HCT116 (cell line): ENCODE results near the gene CDK5RAP2. TPM values are rescaled to one million over a fixed set of nuclear protein-coding genes. Genes with fewer than 3 reads are reported as not detected.

Experiments
- ATAC-seq: fragments of 200-7000 bp; cut with Tn5 transposase; 2 replicates; pipeline ENCODE4 v1.9.1; 2020; ENCODE audit warnings: mild to moderate bottlenecking, moderate library complexity
- BruUV-seq: library from RNA; stranded (reverse); fragments of 400-500 nt; replicated peaks from 2 replicates; lab custom pipeline; 2021; lab: Mats Ljungman, UMichigan
- CTCF ChIA-PET: fragments of 300-600 bp; sonication (Branson Sonifier 250); formaldehyde crosslinking; loops from one replicate; lab custom pipeline; 2021; ENCODE audit warnings: antibody characterized with exemption; lab: Charles Lee
- POLR2A ChIA-PET: fragments of 300-600, 350-600 bp; sonication (Branson Sonifier 250); formaldehyde crosslinking; loops from one replicate; lab custom pipeline; 2021; ENCODE audit warnings: antibody characterized with exemption; lab: Charles Lee
- RAD21 ChIA-PET, 2 experiments: fragments of 300-600 bp; sonication (Branson Sonifier 250); formaldehyde crosslinking; loops; one replicate each; lab custom pipeline; 2023; ENCODE audit warnings: low total read pairs in 2 of 2; ENCODE audit not compliant: uncharacterized antibody in 2 of 2, unreplicated experiment in 2 of 2, low non-redundant PET in 1 of 2; lab: Charles Lee
- DNase-seq: peaks from one replicate; pipeline ENCODE4 v3.0.0-alpha.2; 2010; ENCODE audit warnings: low read depth, low spot score
- H2AFZ ChIP-seq: fragments of 200-600 bp; shearing (Covaris generic), sonication (generic); 2 replicates; pipeline ENCODE4 v1.6.1; 2017; ENCODE audit warnings: low read depth, mixed run types, mixed read lengths, antibody characterized with exemption, low read length; ENCODE audit not compliant: poor library complexity, severe bottlenecking
- H3K27ac ChIP-seq: 2 replicates; pipeline ENCODE4 v1.5.1; 2012; ENCODE audit warnings: low read depth, low read length
- H3K27me3 ChIP-seq: fragments of 200-600 bp; sonication (generic); 2 replicates; pipeline ENCODE4 v1.6.1; 2016; ENCODE audit warnings: mixed run types, low read length, mixed read lengths; ENCODE audit not compliant: insufficient read depth
- H3K36me3 ChIP-seq, 2 experiments: fragments of 200-500 bp in 1 of 2; fragments of 200-600 bp in 1 of 2; sonication (Bioruptor generic) in 1 of 2; sonication (generic) in 1 of 2; 2 replicates each; pipeline versions ENCODE4 v1.5.1 to v1.6.1; 2014 to 2016; ENCODE audit warnings: low read length in 2 of 2, inconsistent platforms in 1 of 2, mixed read lengths in 1 of 2, mixed run types in 1 of 2; ENCODE audit not compliant: insufficient read depth in 2 of 2, control insufficient read depth in 1 of 2
- H3K4me1 ChIP-seq, 2 experiments: fragments of 200-600 bp in 1 of 2; sonication (generic) in 1 of 2; 2 replicates each; pipeline versions ENCODE4 v1.5.1 to v1.6.1; 2012 to 2017; ENCODE audit warnings: low read length in 2 of 2, inconsistent platforms in 1 of 2, mild to moderate bottlenecking in 1 of 2, mixed read lengths in 1 of 2, mixed run types in 1 of 2, moderate library complexity in 1 of 2; ENCODE audit not compliant: insufficient read depth in 2 of 2, control insufficient read depth in 1 of 2
- H3K4me2 ChIP-seq: fragments of 200-600 bp; sonication (generic); 2 replicates; pipeline ENCODE4 v1.6.1; 2017; ENCODE audit warnings: mixed run types, low read length, mixed read lengths
- H3K4me3 ChIP-seq, 2 experiments: fragments of 200-600 bp in 1 of 2; sonication (generic) in 1 of 2; replicated peaks in 1 of 2; 2 replicates each; pipeline ENCODE4 v1.5.1; 2011 to 2016; ENCODE audit warnings: low read length in 2 of 2, control low read depth in 1 of 2, low read depth in 1 of 2, mild to moderate bottlenecking in 1 of 2, mixed read lengths in 1 of 2, mixed run types in 1 of 2
- H3K79me2 ChIP-seq: fragments of 200-600 bp; sonication (generic); 2 replicates; pipeline ENCODE4 v1.6.1; 2017; ENCODE audit warnings: mild to moderate bottlenecking, mixed run types, low read length, moderate library complexity, mixed read lengths; ENCODE audit not compliant: insufficient read depth
- H3K9ac ChIP-seq: fragments of 200-600 bp; sonication (generic); 2 replicates; pipeline ENCODE4 v1.6.1; 2016; ENCODE audit warnings: low read length, mixed read lengths
- H3K9me2 ChIP-seq: fragments of 200-600 bp; sonication (generic), shearing (Covaris generic); 2 replicates; pipeline ENCODE4 v1.6.1; 2017; ENCODE audit warnings: mixed run types, mild to moderate bottlenecking, moderate library complexity; ENCODE audit not compliant: insufficient read depth
- H3K9me3 ChIP-seq, 2 experiments: fragments of 200-500 bp in 1 of 2; fragments of 200-600 bp in 1 of 2; sonication (Bioruptor generic) in 1 of 2; sonication (generic) in 1 of 2; 2 replicates each; pipeline ENCODE4 v1.6.1; 2014 to 2017; ENCODE audit warnings: low read length in 2 of 2, mixed read lengths in 2 of 2, inconsistent platforms in 1 of 2, low read depth in 1 of 2, mild to moderate bottlenecking in 1 of 2, mixed run types in 1 of 2, moderate library complexity in 1 of 2; ENCODE audit not compliant: control insufficient read depth in 1 of 2, insufficient read depth in 1 of 2
- H4K20me1 ChIP-seq: fragments of 200-600 bp; sonication (generic), shearing (Covaris generic); 2 replicates; pipeline ENCODE4 v1.6.1; 2017; ENCODE audit warnings: mixed run types, mild to moderate bottlenecking, moderate library complexity; ENCODE audit not compliant: insufficient read depth
- ATF3 ChIP-seq: IDR thresholded peaks from 2 replicates; pipeline ENCODE4 v1.6.1; 2012
- CEBPB ChIP-seq: IDR thresholded peaks from 2 replicates; pipeline ENCODE4 v1.6.1; 2012; ENCODE audit warnings: low read depth
- CTCF ChIP-seq, 3 experiments: fragments of 200-600 bp in 1 of 3; sonication (generic) in 1 of 3; IDR thresholded peaks in 2 of 3; conservative IDR thresholded peaks in 1 of 3; 2 replicates each; pipeline ENCODE4 v1.5.1; 2012 to 2017; ENCODE audit warnings: low read depth in 2 of 3, low read length in 2 of 3, antibody characterized with exemption in 1 of 3, borderline replicate concordance in 1 of 3, control low read depth in 1 of 3, mild to moderate bottlenecking in 1 of 3, mixed read lengths in 1 of 3, mixed run types in 1 of 3, moderate library complexity in 1 of 3; ENCODE audit not compliant: insufficient read depth in 1 of 3
- EGR1 ChIP-seq: IDR thresholded peaks from 2 replicates; pipeline ENCODE4 v1.6.1; 2012; ENCODE audit warnings: low read depth
- EZH2 ChIP-seq: fragments of 200-600 bp; sonication (generic); IDR thresholded peaks from 2 replicates; pipeline ENCODE4 v1.6.1; 2017; ENCODE audit warnings: antibody characterized with exemption, mixed run types
- EZH2phosphoT487 ChIP-seq: fragments of 200-600 bp; IDR thresholded peaks from 2 replicates; pipeline ENCODE4 v1.6.1; 2018; ENCODE audit warnings: antibody characterized with exemption, borderline replicate concordance
- FOSL1 ChIP-seq: IDR thresholded peaks from 2 replicates; pipeline ENCODE4 v1.6.1; 2012; ENCODE audit warnings: low read depth
- JUND ChIP-seq: IDR thresholded peaks from 2 replicates; pipeline ENCODE4 v1.6.1; 2012
- POLR2A ChIP-seq: IDR thresholded peaks from 2 replicates; pipeline ENCODE4 v1.7.0; 2011; ENCODE audit warnings: borderline replicate concordance; ENCODE audit not compliant: insufficient read depth, insufficient read length; ENCODE audit errors: extremely low read depth
- RAD21 ChIP-seq: IDR thresholded peaks from 2 replicates; pipeline ENCODE4 v1.6.1; 2012; ENCODE audit warnings: low read depth, mild to moderate bottlenecking
- TCF7L2 ChIP-seq: IDR thresholded peaks from 2 replicates; pipeline ENCODE4 v1.7.0; 2011; ENCODE audit warnings: borderline replicate concordance, inconsistent platforms; ENCODE audit not compliant: insufficient read depth, insufficient read length; ENCODE audit errors: extremely low read depth
- YY1 ChIP-seq: IDR thresholded peaks from 2 replicates; pipeline ENCODE4 v1.6.1; 2011; ENCODE audit warnings: low read length, low read depth, moderate library complexity, mild to moderate bottlenecking; ENCODE audit not compliant: insufficient replicate concordance; ENCODE audit errors: extremely low read depth
- ZBTB33 ChIP-seq: IDR thresholded peaks from 2 replicates; pipeline ENCODE4 v1.6.1; 2011; ENCODE audit warnings: mild to moderate bottlenecking, low read length, moderate library complexity; ENCODE audit not compliant: insufficient replicate concordance; ENCODE audit errors: extremely low read depth
- ZFX ChIP-seq: fragments of 450-650 bp; IDR thresholded peaks from 2 replicates; pipeline ENCODE4 v1.6.1; 2017
- intact Hi-C: fragments of 100-400 bp; cut with micrococcal nuclease; formaldehyde crosslinking; loops from 2 replicates; pipeline ENCODE4 v1.10.0; 2022
- total RNA-seq: library from RNA; stranded (reverse); gene quantifications from one replicate; pipeline ENCODE4 v1.2.1, GENCODE V29; 2021; ENCODE audit not compliant: unreplicated experiment

Gene CDK5RAP2
- total RNA-seq, 1 experiment from 2014 or later: 56.2 TPM

- TF ChIP-seq ZBTB33: no peak
- no peak for TF ChIP-seq ZFX
Measured at GRCh38 chr9:120611690-120612068, 31.7 kb upstream of the CDK5RAP2 start (continued).

GRCh38 chr9:120610975-120611689 is 31.2 kb upstream of the CDK5RAP2 start:
- no peaks in the 10 kb centered on the region for H3K79me2 ChIP-seq
- no peak overlapping the region for H3K27ac ChIP-seq
- H3K27me3 ChIP-seq: no peaks in the 10 kb centered on the region
- ATAC-seq (peak; percentile 80), DNase-seq (no peak)
- H2AFZ ChIP-seq: no peak overlapping the region
- H3K9me2 ChIP-seq: no peaks in the 10 kb centered on the region
- ChIA-PET POLR2A (no interaction called here), RAD21 (no interaction called here), CTCF (interaction anchor here (1.1 to 1.3 kb wide), 3 partner anchors 9 to 573 kb away, joined by 3 to 4 read pairs (median 3); no protein-coding TSS in a partner anchor)
- H3K4me3 ChIP-seq: no peak overlapping the region
- H4K20me1 ChIP-seq: no peaks in the 10 kb centered on the region
- intact Hi-C loops: no loop called here
- no peaks in the 10 kb centered on the region for H3K36me3 ChIP-seq
- H3K9me3 ChIP-seq: no peaks in the 10 kb centered on the region
- H3K9ac ChIP-seq: no peak overlapping the region
- H3K4me2 ChIP-seq: no peak overlapping the region
- H3K4me1 ChIP-seq: no peaks in the 10 kb centered on the region
- BruUV-seq: no TSS peak
- TF ChIP-seq CEBPB: no peak
- TF ChIP-seq JUND: no peak
- no peak for TF ChIP-seq FOSL1
- TF ChIP-seq RAD21: peak; percentile 22; the same call in 1 of the 2 replicates
- TF ChIP-seq EZH2phosphoT487: no peak
- no peak for TF ChIP-seq POLR2A
- TF ChIP-seq EGR1: no peak
- no peak for TF ChIP-seq EZH2
- no peak for TF ChIP-seq ZBTB33
- no peak for TF ChIP-seq ATF3
- peak in 2 of 3 experiments; percentile 27 to 50; a peak in 4 of 6 replicates for TF ChIP-seq CTCF (IDR thresholded peaks at IDR 0.05 in 2 of 3, conservative IDR thresholded peaks at IDR 0.05 in 1 of 3; ENCODE audit: borderline replicate concordance in 1 of 3, insufficient read depth in 1 of 3, low read depth in 2 of 3, low read length in 2 of 3)
- no peak for TF ChIP-seq YY1
- TF ChIP-seq TCF7L2: no peak
